Cerebellar nuclear complex (tissue), 1 donor: ENCODE measurements around the gene MTAP.
"Not testable (repeated sequence)": the region's sequence is repeated elsewhere in the genome, so short reads cannot be mapped to it uniquely, and the experiment has no call there.

Experiments used
- DNase-seq, 2 experiments: peaks; one replicate each; lab custom pipeline; 2025; lab: John Stamatoyannopoulos, UW

MTAP gene

GRCh38 chr9:21919377-21920362 lies 117.2 kb downstream of the MTAP start:
- no peak for DNase-seq

- DNase-seq = no peak
These were observed 121.3 kb downstream of the MTAP start for GRCh38 chr9:21923694-21924093.

GRCh38 chr9:21927752-21928151 lies 125.3 kb downstream of the MTAP start:
- no peak for DNase-seq

- no peak for DNase-seq
These were observed 129.0 kb downstream of the MTAP start for GRCh38 chr9:21931428-21931827.

GRCh38 chr9:21933281-21933680 lies 130.8 kb downstream of the MTAP start:
- DNase-seq = no peak

GRCh38 chr9:21933865-21934264 lies 131.4 kb downstream of the MTAP start:
- DNase-seq = no peak

- no peak for DNase-seq
These were observed 133.2 kb downstream of the MTAP start for GRCh38 chr9:21935631-21936030.

GRCh38 chr9:21936161-21936560 lies 133.7 kb downstream of the MTAP start:
- DNase-seq = no peak

- DNase-seq = no peak
These were observed 139.0 kb downstream of the MTAP start for GRCh38 chr9:21941337-21941995.

- DNase-seq = no peak
These were observed 141.0 kb downstream of the MTAP start for GRCh38 chr9:21943464-21943863.

- DNase-seq = no peak
These were observed 143.2 kb downstream of the MTAP start for GRCh38 chr9:21945606-21946005.

GRCh38 chr9:21958833-21959232 lies 156.4 kb downstream of the MTAP start:
- no peak for DNase-seq

- not testable (repeated sequence) for DNase-seq
These were observed 156.8 kb downstream of the MTAP start for GRCh38 chr9:21959268-21959667.

GRCh38 chr9:21961569-21961968 lies 159.1 kb downstream of the MTAP start:
- no peak for DNase-seq

- DNase-seq = no peak
These were observed 162.5 kb downstream of the MTAP start for GRCh38 chr9:21964925-21965385.

- no peak for DNase-seq
These were observed 163.0 kb downstream of the MTAP start for GRCh38 chr9:21965401-21965951.

GRCh38 chr9:21966140-21966851 lies 163.9 kb downstream of the MTAP start:
- DNase-seq = no peak

- DNase-seq = no peak
These were observed 164.7 kb downstream of the MTAP start for GRCh38 chr9:21967169-21967568.

GRCh38 chr9:21967702-21968101 lies 165.3 kb downstream of the MTAP start:
- no peak for DNase-seq

- no peak for DNase-seq
These were observed 166.0 kb downstream of the MTAP start for GRCh38 chr9:21968331-21969010.
